Tibial nerve (tissue), 4 donors: ENCODE measurements around the gene MAD2L2. TPM values are rescaled to one million over a fixed set of nuclear protein-coding genes. Genes with fewer than 3 reads are reported as not detected.
"Not testable (repeated sequence)": the region's sequence is repeated elsewhere in the genome, so short reads cannot be mapped to it uniquely, and the experiment has no call there.

Experiments
- DNase-seq, 2 donors: peaks; one replicate each; pipeline ENCODE4 v3.0.0-alpha.2; 2019; ENCODE audit warnings: low spot score in 2 of 2
- H3K27ac ChIP-seq, 4 donors: fragments of 200-600 bp; sonication (generic) in 3 of 4; one replicate each; pipeline ENCODE4 v1.5.1; 2017 to 2019; ENCODE audit warnings: mild to moderate bottlenecking in 1 of 4
- H3K27me3 ChIP-seq, 2 donors: fragments of 200-600 bp; sonication (generic) in 1 of 2; one replicate each; pipeline versions ENCODE4 v1.5.1 to v1.6.0; 2017 to 2019
- H3K36me3 ChIP-seq, 3 donors: fragments of 200-600 bp; sonication (generic); one replicate each; pipeline ENCODE4 v1.5.1; 2018 to 2019
- H3K4me1 ChIP-seq, 4 donors: fragments of 200-600 bp; sonication (generic) in 3 of 4; one replicate each; pipeline ENCODE4 v1.5.1; 2017 to 2019
- H3K4me3 ChIP-seq, 4 donors: fragments of 200-600 bp; sonication (generic) in 3 of 4; one replicate each; pipeline ENCODE4 v1.5.1; 2017 to 2019; ENCODE audit warnings: mild to moderate bottlenecking in 1 of 4, moderate library complexity in 1 of 4
- H3K9me3 ChIP-seq, 4 donors: fragments of 200-600 bp; sonication (generic) in 3 of 4; one replicate each; pipeline ENCODE4 v1.5.1; 2017 to 2019
- CTCF ChIP-seq, 5 experiments: fragments of 200-600 bp in 3 of 5; fragments of 450-650 bp in 2 of 5; sonication (generic) in 3 of 5; IDR thresholded peaks; one replicate each; pipeline ENCODE4 v1.5.1; 2016 to 2019; ENCODE audit warnings: antibody characterized with exemption in 5 of 5, mild to moderate bottlenecking in 3 of 5, moderate library complexity in 2 of 5
- EP300 ChIP-seq, 2 donors: sonication (generic); formaldehyde crosslinking; IDR thresholded peaks; one replicate each; pipeline ENCODE4 v1.6.1; 2017; ENCODE audit warnings: antibody characterized with exemption in 2 of 2, mild to moderate bottlenecking in 1 of 2
- POLR2A ChIP-seq, 2 donors: fragments of 450-650 bp; IDR thresholded peaks; one replicate each; pipeline ENCODE4 v1.6.1; 2017; ENCODE audit warnings: antibody characterized with exemption in 2 of 2, mild to moderate bottlenecking in 2 of 2, moderate library complexity in 2 of 2
- WGBS, 2 donors: methylation state at CpG; one replicate each; pipeline ENCODE4 v1.1.5; 2018; 5-methylcytosine and 5-hydroxymethylcytosine counted together
- total RNA-seq, 4 donors: library from RNA; depleted of rRNA; stranded (reverse); fragments of >200 nt; gene quantifications; one replicate each; pipeline ENCODE4 v1.1.0, GENCODE V29; 2016

Gene MAD2L2
- total RNA-seq, 4 donors from 2014 or later, result 28.2 to 56.1 (median 32.3) TPM

- Histone ChIP-seq H3K27ac (peak overlapping the region in 2 of 4 donors; percentile 89 to 93), H3K4me1 (peaks cover 0 to 60% (median 31%) of the 10 kb centered on the region in 4 donors), H3K27me3 (peaks cover 0 to 11% of the 10 kb centered on the region in 2 donors), H3K9me3 (no peaks in the 10 kb centered on the region), H3K36me3 (no peaks in the 10 kb centered on the region), H3K4me3 (no peak overlapping the region)
- WGBS, 2 donors, result 86 to 90% methylated on average over 9 of the region's 9 CpGs
- DNase-seq, result no peak
- no peak for TF ChIP-seq CTCF (IDR thresholded peaks at IDR 0.05)
- no peak for TF ChIP-seq EP300 (IDR thresholded peaks at IDR 0.05)
- TF ChIP-seq POLR2A (IDR thresholded peaks at IDR 0.05), result no peak
Measured at GRCh38 chr1:11646317-11646716, 34.6 kb downstream of the MAD2L2 start.

- peak; percentile 39 to 56 for DNase-seq
- H3K27me3 ChIP-seq, result peaks cover 0 to 11% of the 10 kb centered on the region in 2 donors
- TF ChIP-seq EP300 (IDR thresholded peaks at IDR 0.05) (no peak), CTCF (IDR thresholded peaks at IDR 0.05) (peak; percentile 51 to 75 (median 71))
Measured at GRCh38 chr1:11645670-11646265, 35.2 kb downstream of the MAD2L2 start.

GRCh38 chr1:11645270-11645669 lies 35.7 kb downstream of the MAD2L2 start:
- H3K4me3 ChIP-seq, result no peak overlapping the region
- H3K9me3 ChIP-seq, result no peaks in the 10 kb centered on the region
- 93% methylated on average over 5 of the region's 5 CpGs for WGBS, 2 donors
- peak overlapping the region in 2 of 4 donors; percentile 89 to 93 for H3K27ac ChIP-seq
- TF ChIP-seq CTCF (IDR thresholded peaks at IDR 0.05), result no peak
- H3K27me3 ChIP-seq, result peaks cover 0 to 11% of the 10 kb centered on the region in 2 donors
- no peak for DNase-seq
- no peaks in the 10 kb centered on the region for H3K36me3 ChIP-seq
- peaks cover 0 to 59% (median 27%) of the 10 kb centered on the region in 4 donors for H3K4me1 ChIP-seq

More at GRCh38 chr1:11645670-11646265, 35.2 kb downstream of the MAD2L2 start:
- Histone ChIP-seq H3K4me1 (peaks cover 0 to 60% (median 30%) of the 10 kb centered on the region in 4 donors), H3K27ac (peak overlapping the region in 2 of 4 donors; percentile 89 to 93), H3K36me3 (no peaks in the 10 kb centered on the region), H3K4me3 (no peak overlapping the region), H3K9me3 (no peaks in the 10 kb centered on the region)
- whole genome bisulfite sequencing, 2 donors, result 27 to 32% methylated on average over 8 of the region's 8 CpGs

GRCh38 chr1:11643782-11644181 lies 37.2 kb downstream of the MAD2L2 start:
- Histone ChIP-seq H3K36me3 (no peaks in the 10 kb centered on the region), H3K9me3 (no peaks in the 10 kb centered on the region), H3K27ac (no peak overlapping the region), H3K4me3 (no peak overlapping the region), H3K4me1 (peaks cover 0 to 44% (median 12%) of the 10 kb centered on the region in 4 donors), H3K27me3 (peaks cover 0 to 1% of the 10 kb centered on the region in 2 donors)
- TF ChIP-seq POLR2A (IDR thresholded peaks at IDR 0.05) (no peak), CTCF (IDR thresholded peaks at IDR 0.05) (no peak), EP300 (IDR thresholded peaks at IDR 0.05) (no peak)
- 59% methylated on average over 5 of the region's 5 CpGs for WGBS, 2 donors
- DNase-seq, result no peak

GRCh38 chr1:11642418-11643017 lies 38.4 kb downstream of the MAD2L2 start:
- DNase-seq, result peak; percentile 70 to 93
- H3K9me3 ChIP-seq, H3K27ac ChIP-seq, H3K4me3 ChIP-seq, H3K36me3 ChIP-seq, H3K27me3 ChIP-seq: not testable (repeated sequence)
- TF ChIP-seq CTCF (IDR thresholded peaks at IDR 0.05), result peak; percentile 91 to 97 (median 94)
- 50 to 52% methylated on average over 18 of the region's 18 CpGs for WGBS, 2 donors
- peaks cover 0 to 31% (median 2%) of the 10 kb centered on the region in 4 donors for H3K4me1 ChIP-seq
